Measurements from ENCODE around the gene KLF18.
"Not testable (repeated sequence)": the region's sequence is repeated elsewhere in the genome, so short reads cannot be mapped to it uniquely, and the experiment has no call there.

KLF18 gene

GRCh38 chr1:44119525-44119924 lies 21.9 kb downstream of the KLF18 start:
- no peak for DNase-seq

DNA sequence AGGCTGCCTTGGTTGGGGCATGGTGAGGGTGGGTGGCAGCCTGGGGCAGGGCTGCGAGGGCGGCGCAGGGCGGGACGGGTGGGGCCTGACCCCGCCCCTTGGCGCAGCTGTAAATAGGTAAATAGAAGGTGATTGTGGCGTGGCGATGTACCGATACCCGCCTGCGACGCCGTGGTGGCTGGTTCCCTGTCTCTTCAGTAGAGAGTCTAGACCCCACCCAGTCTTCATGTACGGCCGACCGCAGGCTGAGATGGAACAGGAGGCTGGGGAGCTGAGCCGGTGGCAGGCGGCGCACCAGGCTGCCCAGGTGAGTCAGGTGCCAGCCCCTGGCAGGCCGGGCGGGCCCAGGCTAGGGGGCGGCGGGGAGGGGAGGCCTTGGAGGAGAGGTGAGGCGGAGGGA lies 22.7 kb downstream of the KLF18 start, which contains the start of gene KLF17:
Gene KLF17 (plus strand): TSS at position 140 of the 400 bp plus-strand sequence. CDS start 87 bp downstream, at position 227.
- DNase-seq: no peak

DNA sequence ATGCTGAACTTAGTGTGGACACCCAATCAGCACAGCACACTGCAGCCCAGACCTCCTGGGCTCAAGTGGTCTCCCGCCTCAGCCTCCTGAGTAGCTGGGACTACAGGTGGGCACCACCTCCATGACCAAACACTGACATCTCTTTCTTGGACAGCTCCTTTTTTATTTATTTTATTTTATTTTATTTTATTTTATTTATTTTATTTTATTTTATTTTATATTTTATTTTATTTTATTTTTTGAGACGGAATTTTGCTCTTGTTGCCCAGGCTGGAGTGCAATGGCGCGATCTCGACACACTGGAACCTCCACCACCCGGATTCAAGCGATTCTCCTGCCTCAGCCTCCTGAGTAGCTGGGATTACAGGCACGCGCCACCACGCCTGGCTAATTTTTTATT lies 24.2 kb downstream of the KLF18 start:
- DNase-seq: not testable (repeated sequence)

DNA sequence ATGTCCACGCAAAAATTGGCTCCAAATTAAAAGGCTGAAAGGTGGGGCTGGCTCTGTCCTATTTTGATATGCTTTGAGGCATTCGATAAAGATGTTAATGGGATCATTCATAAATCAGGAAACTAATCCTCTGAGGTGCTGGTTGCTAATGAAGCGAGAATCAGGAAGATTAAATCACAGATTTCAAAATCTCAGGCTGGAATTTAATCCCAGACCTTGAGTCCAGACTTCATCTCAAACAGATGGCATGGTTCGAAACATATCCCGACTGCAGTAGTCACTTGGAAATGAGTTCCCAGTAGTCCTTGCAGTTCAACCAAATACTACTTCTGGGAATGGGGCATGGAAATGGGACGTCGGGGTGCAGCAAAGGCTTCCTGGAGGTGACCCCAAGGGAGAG lies 27.3 kb downstream of the KLF18 start:
- no peak for DNase-seq

DNA sequence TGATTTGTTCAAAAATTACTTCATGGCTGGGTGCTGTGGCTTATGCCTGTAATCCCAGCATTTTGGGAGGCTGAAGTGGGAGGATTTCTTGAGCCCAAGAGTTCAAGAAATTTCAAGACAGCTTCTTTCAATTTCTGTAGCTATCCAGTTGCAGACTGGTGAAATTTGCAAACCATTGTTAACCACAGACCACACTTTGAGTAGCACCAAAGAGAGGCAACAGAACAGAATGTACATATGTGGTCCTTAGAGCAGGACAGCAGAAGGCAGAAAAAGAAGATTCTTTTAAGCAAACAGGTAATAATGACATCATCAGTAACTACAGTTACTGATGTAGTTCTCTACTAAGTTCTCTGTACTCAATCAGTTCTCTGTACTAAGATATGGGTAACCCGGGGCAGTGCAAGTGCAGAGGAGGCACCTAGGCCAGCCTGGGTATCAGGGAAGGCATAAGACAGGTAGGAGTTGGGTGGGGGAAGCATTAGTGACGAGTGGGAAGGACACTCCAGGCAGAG lies 28.3 kb downstream of the KLF18 start:
- DNase-seq: no peak

- no peak for DNase-seq
These were observed 28.9 kb downstream of the KLF18 start for GRCh38 chr1:44112486-44112885.

DNA sequence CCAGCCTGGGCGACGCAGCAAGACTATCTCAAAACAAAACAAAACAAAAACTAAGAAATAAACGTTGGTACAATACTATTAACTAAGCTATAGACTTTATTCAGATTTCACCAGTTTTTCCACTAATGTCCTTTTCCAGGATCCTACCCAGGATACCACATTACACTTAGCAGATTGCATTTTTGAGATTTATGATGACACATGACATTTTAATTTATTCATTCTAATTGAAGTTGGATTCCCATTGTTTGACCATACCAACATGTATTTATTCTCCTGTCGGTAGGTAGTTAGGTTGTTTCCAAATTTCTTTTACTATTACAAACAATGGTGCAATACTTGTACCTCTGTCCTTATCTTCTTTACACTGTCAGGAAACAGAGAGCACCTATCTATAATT lies 29.6 kb downstream of the KLF18 start:
- no peak for DNase-seq

DNA sequence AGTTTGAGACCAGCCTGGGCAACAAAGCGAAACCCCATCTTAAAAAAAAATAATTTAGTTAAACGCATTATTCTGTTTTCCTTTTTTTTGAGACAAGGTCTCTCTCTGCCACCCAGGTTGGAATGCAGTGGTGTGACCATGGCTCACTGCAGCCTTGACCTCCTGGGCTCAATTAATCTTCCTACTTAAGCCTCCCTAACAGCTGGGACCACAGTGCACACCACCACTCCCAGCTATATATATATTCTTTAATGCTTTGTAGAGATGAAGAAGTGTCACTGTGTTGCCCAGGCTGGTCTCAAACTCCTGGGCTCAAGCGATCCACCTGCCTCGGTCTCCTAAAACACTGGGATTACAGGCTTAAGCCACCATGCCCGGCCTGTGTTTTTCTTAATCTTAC lies 30.5 kb downstream of the KLF18 start:
- no peak for DNase-seq

DNA sequence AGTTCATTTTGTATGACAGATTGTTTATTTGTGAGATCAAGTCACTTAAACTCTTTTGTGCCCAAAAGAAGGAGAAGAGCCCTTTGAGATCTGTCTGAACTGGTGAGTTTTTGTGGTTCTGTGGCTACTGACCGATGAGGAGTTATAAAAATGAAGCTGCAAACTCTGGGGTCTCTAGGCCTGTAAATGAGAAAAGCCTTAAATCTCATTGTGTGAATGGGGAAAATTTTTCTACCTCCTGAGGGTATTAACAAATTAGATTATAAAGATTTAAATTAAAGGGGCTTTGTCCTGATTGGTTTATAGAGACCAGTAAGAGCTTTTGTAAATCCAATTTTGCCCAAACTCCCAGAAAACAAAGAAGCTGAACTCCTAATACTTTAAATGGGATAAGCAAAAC lies 32.5 kb downstream of the KLF18 start:
- no peak for DNase-seq

DNA sequence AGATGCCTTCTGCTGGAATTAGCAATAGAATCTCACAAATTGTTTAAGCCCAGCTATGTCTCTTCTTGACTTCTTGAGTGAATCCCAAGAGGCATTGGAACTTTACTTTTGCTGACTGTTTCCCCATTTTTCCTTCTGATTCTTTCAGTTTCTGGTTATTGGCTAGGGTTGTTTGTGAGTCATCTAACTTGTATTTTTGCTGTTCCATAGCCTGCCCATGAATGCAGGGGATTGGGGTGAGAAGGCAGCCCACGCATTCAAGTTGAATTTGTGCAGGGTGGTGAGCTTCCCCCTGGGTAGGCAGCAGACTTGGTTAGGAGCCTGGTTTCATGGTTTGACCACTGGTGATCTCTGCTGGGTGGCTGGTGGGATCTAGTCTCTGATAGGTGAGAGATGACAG lies 33.2 kb downstream of the KLF18 start:
- DNase-seq: no peak

DNA sequence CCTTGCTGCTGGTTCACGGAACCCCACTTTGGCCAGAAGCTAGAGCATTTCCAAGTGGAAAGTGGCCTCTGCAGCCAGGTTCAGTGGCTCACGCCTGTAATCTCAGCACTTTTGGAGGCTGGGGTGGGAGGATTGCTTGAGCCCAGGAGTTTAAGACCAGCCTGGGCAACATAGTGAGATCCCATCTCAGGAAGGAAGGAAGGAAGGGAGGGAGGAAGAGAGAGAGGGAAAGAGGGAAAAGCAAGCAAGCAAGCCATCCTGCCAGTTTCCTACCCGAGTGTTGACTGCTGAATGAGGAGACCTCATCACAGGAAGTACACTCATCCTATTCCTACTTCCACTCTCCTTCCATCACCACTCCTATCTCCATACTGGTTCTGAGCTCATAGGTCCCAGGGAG lies 35.6 kb downstream of the KLF18 start:
- no peak for DNase-seq

- DNase-seq: no peak
These were observed 37.9 kb downstream of the KLF18 start for GRCh38 chr1:44103270-44104131.

GRCh38 chr1:44101328-44101727 lies 40.1 kb downstream of the KLF18 start:
- DNase-seq: no peak

GRCh38 chr1:44100183-44100868 lies 41.1 kb downstream of the KLF18 start:
- DNase-seq: no peak

- DNase-seq: no peak
These were observed 47.4 kb downstream of the KLF18 start for GRCh38 chr1:44094047-44094446.

DNA sequence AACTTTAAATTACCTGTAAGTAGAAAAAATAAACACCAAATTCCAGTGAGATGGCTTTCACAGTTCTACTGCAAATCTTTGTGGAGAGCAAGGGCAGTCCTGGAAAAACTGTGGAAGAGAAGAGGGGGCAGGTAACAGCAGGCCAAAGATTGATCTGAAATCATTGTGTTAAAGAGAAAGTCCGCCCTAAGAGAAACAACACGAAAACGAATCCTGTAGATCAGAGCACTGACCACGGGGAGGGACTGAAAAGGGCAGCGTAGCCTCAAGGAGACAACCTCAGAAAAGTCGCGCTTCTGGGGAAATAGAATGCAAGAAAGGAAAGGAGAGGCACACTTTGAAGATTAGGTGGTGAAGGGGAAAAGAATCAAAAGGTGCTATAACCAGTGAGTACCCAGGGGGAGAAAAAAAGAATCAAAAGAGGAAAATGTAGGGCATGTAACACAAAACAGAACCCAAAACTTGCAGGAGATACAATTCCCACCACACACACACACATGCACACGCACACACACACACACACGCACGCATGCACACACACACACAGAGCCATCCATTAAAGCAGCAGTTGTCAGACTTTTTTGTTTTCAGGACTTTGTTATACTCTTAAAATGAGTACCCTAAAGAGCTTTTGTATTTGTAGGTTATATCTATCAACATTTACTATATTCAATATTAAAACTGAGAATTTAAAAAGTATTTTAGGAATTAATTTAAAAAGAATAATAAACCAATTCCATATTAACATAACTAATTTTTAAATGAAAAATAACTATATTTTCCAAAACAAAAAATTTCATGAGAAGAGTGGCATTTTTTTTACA lies 50.8 kb downstream of the KLF18 start:
- DNase-seq: no peak

DNA sequence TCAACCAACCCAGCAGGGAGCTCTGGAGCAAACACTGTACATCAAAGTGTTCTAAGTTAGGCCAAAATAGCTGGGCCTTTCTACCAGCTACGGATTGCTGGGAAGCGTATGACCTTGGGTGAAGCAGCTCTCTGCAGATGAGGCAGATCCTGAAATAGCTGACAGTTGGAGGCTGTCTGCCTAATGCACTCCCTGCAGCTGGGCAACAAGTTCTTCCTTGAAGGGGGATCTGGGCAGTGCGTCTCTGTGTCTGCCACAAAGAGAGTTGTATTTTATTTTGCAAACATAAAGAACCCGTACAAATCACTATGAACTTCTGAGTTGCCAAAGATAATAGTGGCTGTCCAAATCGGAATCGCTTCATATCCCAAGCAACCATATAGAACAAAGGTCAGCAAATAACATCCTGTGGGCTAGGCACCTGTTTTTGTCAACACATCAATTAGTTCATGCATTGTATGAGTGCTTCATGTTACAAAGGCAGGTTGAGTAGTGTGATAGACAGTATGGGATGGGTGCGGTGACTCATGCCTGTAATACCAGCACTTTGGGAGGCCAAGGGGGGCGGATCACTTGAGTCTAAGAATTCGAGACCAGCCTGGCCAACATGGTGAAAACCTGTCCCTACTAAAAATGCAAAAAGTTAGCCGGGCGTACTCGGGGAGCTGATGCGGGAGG lies 51.9 kb downstream of the KLF18 start:
- no peak for DNase-seq
